GM18907 (cell line): ENCODE data around the gene TAS2R14.

Experiments used
- ATAC-seq: cut with Tn5 transposase; IDR thresholded peaks from one replicate; pipeline ENCODE4 v1.9.1; 2021; ENCODE audit warnings: mild to moderate bottlenecking, moderate library complexity; ENCODE audit not compliant: unreplicated experiment

The TAS2R14 gene

DNA sequence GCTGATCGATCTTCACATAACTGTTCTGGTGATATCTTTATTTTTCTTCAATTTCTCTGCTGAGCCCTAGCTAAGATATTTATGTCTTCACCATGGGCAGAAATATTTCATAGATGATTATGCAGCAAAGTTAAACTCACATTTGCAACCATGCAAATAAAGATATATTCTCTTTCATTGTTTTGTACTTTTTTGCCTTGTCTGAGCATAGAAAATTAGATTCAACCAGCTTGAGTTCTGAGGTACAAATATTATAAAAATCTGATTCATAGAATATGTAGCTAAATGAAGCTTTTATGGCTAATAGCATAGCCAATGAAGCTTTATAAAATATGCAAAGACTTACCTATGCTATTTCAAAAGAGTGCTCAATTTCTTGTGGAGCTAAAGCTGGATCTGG, 29.6 kb downstream of the TAS2R14 start, which contains the start of gene TAS2R13:
TAS2R13 (minus strand) TSS at position 101 of the 400 bp plus-strand sequence. CDS start 264 bp downstream, outside the sequence.
- no peak for ATAC-seq

DNA sequence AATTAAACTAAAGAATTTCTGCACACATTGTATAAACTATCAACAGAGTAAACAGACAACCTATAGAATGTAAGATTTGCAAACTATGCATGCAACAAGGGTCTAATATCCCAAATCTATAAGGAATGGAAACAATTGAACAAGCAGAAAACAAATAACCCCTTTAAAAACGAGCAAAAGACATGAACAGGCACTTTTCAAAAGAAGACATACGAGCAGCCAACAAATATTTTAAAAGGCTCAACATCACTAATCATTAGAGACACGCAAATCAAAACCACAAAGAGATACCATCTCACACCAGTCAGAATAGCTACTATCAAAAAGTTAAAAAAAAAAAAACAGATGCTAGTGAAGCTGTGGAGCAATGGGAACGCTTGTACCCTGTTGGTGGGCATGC, 34.4 kb downstream of the TAS2R14 start:
- ATAC-seq, result no peak

DNA sequence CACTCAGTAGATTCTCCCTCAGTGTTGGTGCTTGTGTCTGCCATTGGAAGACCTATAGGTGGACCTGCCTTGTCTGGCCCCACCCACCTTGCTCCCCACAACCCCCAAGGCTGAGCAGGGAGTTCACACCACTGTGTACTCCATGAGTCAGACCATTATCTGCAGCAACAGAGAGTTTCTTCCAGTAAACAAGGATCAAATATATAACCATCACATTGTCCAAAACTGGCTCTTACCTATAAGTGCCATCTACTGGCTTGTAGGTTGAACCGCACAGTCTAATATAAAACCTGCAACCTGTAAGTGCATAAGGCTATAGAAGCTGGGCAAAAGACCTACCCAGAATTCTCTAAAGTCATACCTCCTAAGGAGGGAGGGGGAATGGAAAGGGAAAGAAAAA, 37.6 kb downstream of the TAS2R14 start:
- ATAC-seq, result no peak

DNA sequence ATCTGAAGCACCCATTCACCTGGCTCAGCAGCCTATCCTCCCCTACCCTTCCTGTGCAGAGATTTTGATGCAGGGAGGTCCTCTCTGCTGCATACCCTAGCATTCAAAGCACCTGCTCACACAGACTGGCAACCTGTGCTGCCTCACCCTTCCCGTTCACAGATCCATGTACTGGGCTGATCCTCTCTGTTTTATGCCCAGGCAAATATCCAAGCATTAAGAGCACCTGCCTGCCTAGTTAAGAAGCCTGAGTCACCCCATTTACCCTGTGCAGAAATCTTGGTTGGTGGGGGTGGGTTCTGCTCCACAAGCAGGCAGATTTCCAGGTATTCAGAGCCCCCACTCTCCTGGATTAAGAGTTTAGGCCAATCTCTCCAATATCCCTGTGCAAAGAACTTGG, 38.1 kb downstream of the TAS2R14 start:
- ATAC-seq, result no peak

DNA sequence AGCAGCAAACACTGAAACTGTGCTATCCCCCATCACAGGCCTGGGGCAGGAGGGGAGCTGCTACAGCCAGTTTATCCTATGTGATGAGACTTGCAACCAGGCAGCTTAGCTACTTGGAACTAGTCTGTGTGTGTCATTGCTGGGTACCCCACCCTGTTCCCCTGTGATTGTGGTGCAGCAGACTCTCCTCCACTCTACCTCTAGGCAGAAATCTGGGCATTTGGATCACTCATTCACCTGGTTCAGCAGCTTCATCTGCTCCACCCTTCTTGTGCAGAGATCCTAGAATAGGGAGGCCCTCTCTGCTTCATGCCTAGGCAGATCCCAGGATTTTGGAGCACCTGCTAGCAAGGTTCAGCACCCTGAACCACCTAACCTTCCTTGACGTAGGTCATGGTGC, 38.5 kb downstream of the TAS2R14 start:
- ATAC-seq, result no peak

GRCh38 chr12:10896854-10897253, 42.2 kb downstream of the TAS2R14 start:
- no peak for ATAC-seq

- ATAC-seq, result no peak
Observed at GRCh38 chr12:10891937-10892336, 47.1 kb downstream of the TAS2R14 start.

- ATAC-seq, result no peak
Observed at GRCh38 chr12:10889226-10889625, 49.8 kb downstream of the TAS2R14 start.
